PC-9 (cell line): Measurements from ENCODE around the gene ZNF148.

Experiments used
- CTCF ChIP-seq: fragments of 200-600 bp; sonication (generic); conservative IDR thresholded peaks from 2 replicates; pipeline ENCODE4 v1.6.1; 2017; ENCODE audit warnings: mixed run types, antibody characterized with exemption, mild to moderate bottlenecking, moderate library complexity
- EZH2 ChIP-seq: fragments of 200-600 bp; sonication (generic); IDR thresholded peaks from 2 replicates; pipeline ENCODE4 v1.8.0; 2017; ENCODE audit warnings: antibody characterized with exemption, low read depth

GRCh38 chr3:125231895-125232294 is 143.2 kb downstream of the ZNF148 start:
- no peak for TF ChIP-seq EZH2
- no peak for TF ChIP-seq CTCF
